Purkinje cell (primary cell): ENCODE measurements around the gene PAPPA2. TPM values are rescaled to one million over a fixed set of nuclear protein-coding genes. Genes with fewer than 3 reads are reported as not detected.

Source experiments
- polyA plus RNA-seq: library from polyadenylated mRNA; unstranded; fragments of >200 nt; fragmentation: Nextera tagmentation; gene quantifications from 2 replicates; pipeline ENCODE4 v1.2.1, GENCODE V29; 2014

Gene PAPPA2, protein sequence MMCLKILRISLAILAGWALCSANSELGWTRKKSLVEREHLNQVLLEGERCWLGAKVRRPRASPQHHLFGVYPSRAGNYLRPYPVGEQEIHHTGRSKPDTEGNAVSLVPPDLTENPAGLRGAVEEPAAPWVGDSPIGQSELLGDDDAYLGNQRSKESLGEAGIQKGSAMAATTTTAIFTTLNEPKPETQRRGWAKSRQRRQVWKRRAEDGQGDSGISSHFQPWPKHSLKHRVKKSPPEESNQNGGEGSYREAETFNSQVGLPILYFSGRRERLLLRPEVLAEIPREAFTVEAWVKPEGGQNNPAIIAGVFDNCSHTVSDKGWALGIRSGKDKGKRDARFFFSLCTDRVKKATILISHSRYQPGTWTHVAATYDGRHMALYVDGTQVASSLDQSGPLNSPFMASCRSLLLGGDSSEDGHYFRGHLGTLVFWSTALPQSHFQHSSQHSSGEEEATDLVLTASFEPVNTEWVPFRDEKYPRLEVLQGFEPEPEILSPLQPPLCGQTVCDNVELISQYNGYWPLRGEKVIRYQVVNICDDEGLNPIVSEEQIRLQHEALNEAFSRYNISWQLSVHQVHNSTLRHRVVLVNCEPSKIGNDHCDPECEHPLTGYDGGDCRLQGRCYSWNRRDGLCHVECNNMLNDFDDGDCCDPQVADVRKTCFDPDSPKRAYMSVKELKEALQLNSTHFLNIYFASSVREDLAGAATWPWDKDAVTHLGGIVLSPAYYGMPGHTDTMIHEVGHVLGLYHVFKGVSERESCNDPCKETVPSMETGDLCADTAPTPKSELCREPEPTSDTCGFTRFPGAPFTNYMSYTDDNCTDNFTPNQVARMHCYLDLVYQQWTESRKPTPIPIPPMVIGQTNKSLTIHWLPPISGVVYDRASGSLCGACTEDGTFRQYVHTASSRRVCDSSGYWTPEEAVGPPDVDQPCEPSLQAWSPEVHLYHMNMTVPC (N-terminal part only)
- polyA plus RNA-seq, result 0.27 and 0.47 TPM in 2 replicates

GRCh38 chr1:176462674-176463378 lies at the start of gene PAPPA2:
PAPPA2 (plus strand) TSS chr1:176463175; CDS start chr1:176556323, 93,148 bp downstream.

